ENCODE data around the gene FOXL2.

The FOXL2 gene

DNA sequence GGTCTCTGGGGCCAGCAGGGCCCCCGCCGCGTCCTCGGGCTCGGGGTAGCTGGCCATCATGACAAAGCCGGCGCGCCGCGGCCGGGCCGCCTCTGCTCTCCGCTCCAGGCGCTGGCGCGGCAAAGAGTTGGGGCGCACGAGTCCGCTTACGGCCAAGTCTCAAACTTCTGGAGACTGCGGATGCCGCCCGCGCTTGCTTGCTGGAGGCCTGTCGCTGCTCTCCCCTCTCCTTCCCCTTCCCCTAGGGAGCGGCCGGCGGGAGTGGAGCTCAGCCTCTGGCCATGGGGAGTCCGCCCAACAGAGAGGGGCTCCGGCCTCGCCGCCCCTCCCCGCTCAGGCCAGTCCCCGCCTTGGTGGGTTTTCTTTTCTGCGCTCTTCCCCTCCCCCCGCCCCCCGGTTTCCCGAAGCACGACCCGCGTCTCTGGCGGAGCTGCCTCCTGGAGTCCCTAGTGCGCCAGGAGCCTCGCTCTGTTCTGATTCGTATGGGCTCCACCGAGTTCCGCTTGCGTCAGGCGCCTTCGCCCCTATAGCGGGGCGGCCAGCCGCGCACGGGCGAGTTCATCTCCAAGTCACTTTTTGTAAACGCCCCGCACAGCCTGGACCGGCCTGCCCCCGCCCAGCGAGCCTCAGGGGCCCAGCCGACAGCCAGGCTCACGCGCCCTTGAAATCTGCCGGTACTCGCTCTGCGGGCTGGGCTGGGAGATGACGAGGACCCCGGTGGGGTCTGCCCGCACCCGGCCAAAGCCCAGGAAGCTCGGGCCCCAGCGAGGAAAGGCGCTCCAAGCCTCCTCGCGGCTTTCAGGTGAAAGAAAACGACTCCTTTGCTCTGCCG lies at the start of gene FOXL2, which contains the start of gene FOXL2NB:
FOXL2 (minus strand) TSS at position 475 of the 832 bp plus-strand sequence; CDS start at position 60, 415 bp downstream.
FOXL2NB (plus strand) TSS at position 555 of the 832 bp plus-strand sequence; CDS start at position 703, 148 bp downstream.
- DNase-seq = peak in 1 of 2 donors; percentile 48

DNA sequence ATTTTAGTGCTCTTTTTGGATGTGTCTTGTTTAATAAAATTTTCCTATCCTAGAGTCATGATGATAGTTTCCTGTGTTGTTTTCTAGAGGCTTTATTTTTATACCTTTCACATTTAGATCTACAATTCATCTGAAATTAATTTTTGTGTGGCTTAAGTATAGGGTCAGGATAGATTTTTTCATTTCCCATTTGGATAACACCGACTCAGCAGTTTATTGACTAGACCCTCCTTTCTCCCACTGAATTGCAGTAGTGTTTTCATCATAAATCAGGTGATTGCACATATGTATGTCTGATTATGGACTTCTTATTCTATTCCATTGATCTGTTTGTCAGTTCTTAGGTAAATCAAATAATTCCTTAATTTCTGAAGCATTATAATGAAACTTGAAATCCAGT lies 48.8 kb upstream of the FOXL2 start:
- no peak for DNase-seq

DNA sequence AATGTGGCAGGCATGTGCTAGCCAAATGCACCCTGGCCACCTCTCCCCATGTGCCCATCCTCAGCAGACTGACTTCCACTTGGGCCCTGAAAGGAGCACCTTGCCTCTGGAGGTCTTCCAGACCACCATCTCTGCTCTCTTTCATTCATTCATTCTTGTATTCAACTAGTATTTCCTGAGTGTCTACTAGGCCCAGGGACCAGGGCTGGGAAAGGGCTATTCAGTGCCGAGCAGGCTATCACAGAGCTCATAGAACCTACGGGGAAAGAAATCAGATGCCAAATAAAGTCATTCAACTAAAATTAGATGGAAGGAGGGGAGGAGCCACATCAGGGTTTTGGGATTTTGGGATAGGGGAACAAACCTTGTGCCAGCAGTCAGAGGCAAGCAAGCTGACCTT lies 40.2 kb upstream of the FOXL2 start:
- no peak for DNase-seq

DNA sequence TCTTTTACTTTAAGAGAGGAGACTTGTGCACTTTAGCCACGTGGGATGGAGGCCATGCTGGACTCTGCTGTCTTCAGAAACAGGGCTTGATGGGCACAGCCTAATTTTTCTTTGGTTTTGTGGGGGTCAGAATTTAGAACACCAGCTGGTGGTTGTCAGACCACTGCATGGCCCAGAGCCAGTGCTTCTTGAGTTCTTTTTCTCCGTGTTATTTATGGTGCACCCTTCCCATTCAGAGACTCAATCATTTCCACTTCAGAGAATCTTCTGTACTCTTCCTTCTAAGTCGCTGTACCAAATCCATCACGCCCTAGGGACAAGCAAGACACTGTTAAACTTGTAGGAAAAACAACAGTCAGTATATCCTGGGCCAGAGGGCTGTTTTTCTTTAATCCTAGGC lies 39.0 kb upstream of the FOXL2 start:
- no peak for DNase-seq

DNA sequence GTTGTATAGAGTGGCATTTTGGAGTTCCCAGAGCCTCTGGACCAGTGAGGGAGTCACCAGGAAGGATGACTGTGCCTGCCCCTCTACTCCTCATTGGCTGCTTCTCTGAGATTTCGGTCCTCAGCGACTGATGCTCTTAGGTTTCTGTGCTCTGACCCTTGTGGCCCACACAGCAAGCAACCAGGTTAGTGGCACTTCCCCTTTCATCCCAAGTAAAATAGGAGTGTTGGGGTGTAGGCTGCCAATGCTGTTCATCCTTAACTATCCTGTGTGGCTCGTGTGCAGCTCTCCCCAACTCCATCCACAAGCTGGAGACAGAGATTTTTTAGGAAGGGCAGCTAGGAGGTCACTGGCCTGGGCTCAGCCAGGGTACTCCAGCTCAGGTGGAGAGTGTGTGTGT lies 37.9 kb upstream of the FOXL2 start:
- no peak for DNase-seq

DNA sequence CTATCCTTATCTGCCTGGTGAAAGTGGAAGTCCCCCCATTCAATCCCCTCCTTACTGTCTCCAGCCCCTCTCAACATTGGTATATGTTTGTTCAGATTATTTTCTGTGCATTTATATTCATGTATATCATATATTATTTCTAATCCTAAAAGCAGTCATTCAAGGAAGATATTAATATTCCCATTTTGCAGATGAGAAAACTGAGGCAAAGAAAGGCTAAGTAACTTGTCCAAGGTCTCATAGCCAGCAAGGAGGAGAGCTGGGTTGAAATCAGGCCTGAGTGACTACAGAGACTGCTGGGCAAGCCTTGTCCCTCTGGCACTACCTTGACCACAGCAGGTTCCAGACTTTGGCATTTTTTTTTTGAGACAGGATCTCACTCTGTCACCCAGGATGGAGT lies 29.1 kb upstream of the FOXL2 start:
- DNase-seq = no peak

DNA sequence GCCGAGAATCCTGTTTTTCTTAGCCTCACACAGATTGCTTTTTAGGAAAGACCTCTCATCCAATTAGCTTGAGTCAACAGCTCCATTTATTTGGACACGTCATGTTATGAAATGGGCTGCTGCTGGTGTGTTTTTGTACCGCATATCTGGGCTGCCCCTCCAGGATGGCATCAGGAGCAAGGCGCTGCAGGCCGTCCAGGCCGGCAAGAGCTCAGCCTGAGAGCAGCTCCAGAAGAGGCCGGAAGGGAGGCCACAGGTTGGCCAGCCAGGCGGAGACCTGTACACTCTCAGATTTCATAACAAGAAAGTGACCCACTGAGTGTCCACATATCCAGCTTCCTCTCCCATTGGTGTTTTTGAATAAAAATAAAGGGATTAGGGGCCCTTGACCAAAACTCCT lies 28.4 kb upstream of the FOXL2 start:
- no peak for DNase-seq

DNA sequence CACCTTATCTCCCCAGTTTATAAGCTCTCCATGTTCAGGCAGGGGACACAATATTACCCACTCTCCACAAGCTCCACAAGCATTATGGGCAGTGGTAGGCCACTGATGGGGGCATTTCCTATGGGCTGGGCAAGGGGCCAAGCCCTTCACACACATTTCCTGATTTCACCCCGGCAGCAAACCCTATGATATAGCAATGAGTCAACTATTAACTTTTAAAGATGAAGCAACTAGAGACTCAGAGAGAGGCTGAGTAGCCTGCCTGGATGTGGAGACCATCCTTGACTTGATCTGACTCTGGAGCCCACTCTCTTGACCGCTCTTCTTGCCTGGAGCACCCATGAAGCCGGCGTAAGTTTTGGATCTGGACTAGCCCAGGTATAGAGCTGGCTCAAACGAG lies 27.5 kb upstream of the FOXL2 start:
- no peak for DNase-seq

DNA sequence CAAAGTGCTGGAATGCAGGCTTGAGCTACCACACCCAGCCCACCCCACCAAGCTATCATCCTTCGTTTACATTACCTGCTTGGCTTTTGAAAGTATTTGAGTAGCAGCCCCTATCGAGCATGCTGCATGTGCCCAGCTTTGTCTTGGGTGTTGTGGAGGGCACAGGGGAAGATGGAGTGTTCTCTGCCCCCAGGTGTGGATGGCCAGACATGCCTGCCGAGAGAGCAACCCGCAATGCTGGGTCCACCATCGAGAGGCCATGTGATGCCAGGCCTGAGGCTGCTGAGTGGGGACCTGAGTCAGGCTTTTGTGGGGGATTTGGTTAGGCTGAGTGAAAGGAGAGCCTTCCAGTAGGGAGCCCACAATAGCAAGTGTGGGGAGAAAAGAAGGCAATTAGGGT lies 26.0 kb upstream of the FOXL2 start:
- no peak for DNase-seq

DNA sequence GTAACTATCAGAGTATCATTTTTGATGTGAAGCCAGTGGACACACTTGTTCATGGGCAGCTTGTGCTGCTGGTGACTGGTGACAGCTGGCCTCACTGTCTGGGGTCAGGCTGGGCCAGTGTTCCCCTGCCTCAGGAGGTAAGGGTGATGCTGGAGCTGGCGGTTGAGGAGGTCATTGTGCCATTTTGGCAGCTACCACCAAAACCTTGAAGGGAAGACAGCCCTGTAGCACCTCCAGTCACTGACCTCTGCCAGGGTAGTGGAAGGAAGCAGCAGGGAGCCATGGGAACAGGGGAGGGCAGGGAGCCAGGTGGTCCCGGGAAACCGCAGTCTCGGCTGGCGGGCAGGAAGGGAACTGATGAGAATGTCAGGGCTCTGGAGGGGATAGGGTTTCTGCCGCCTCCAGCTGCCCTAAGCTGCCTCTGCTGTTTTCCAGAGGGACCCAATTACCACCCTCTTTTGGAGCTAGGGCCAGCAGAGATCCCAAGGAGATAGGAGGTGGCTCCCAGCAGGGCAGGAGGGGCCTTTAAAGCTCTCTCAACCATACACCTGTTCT lies 24.9 kb upstream of the FOXL2 start:
- DNase-seq = no peak

DNA sequence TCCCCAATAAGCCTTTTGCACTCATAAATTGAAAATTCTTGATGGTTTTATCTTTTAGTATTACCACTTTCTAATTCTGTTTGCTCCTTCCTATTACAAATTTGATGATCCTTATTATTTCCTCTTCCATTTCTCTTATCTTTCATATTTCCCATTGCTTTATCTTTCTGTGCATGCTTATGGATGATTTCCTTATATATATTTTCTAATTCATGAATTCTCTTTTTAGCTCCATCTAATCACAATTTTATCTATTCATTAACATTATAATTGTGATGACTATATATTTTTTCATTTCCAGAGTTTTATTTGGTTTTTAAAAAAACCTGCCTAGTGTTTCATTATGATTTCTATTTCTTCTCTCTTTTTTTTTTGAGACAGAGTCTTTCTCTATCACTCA lies 18.0 kb upstream of the FOXL2 start:
- DNase-seq = no peak

DNA sequence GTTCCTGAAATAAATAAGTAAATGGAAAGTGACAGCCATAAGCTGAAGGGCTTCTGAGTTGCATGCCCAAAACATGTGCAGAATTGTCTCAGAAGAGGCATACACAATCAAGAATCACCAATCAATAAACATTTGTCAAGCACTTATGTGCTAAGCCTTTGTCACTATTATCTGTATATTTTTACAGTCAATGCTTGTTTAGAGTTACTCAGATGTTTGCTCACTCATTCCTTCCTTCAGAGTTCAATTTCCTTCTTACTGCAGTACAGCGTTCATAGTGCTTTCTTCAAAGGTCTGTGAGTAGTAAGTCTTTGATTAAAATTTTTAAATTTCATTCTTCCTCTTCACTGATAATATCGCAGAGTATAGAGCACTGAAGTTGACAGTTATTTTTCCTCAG lies 17.3 kb upstream of the FOXL2 start:
- no peak for DNase-seq

DNA sequence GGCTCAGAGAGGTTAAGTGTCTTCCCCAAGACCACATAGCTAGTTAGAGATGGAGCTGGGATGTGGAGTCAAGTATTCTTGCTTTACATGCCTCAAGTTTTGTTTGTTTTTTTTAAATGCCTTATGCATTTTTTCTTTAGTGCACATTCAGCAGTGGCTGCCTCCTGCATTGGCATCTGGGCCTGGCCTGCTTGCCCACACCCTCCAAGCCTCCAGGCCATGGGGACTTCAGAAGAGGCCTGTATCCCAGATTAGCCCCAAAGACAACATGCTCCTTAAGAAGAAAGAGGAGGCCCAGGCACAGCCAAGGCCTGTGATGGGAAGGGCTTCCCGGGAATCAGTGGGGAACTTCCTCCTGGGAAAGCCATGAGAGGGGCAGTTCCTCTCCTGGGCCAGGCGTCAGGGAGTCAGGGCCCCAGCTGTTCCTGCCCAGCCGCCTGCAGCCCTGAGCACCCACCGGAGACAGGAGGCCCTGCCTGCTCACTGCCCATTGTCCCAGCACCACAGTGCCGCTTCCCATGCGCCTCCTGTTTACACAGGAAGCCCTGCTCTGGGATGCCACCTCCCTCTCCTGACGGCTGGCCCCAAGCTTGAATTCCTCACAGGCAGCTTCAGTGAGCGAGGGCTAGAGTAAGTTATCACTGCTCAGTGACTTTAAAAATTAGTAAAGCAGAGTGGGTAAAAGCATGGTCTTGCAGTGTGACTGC lies 16.1 kb upstream of the FOXL2 start:
- DNase-seq = no peak

DNA sequence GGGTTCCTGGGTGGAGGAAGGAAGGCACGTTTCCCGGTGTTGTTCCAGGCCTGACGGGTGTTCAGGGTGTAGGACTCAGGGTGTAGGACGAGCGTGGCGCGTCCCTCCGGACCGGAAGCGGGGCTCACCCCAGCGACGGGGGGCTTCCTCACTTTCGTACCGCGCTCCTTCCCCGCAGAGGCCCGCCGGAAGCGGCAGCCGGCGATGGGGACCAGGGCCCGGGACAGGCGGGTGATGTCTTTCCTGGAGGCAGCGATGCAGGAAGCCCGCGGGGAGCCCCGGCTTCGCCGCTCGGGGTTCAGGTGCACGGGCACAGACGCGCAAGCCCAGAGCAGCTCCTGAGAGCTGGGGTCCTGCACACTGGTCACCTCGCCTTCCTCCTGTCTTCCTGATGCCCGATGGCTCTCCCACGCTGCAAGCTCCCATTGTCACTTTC lies 13.5 kb upstream of the FOXL2 start:
- no peak for DNase-seq

DNA sequence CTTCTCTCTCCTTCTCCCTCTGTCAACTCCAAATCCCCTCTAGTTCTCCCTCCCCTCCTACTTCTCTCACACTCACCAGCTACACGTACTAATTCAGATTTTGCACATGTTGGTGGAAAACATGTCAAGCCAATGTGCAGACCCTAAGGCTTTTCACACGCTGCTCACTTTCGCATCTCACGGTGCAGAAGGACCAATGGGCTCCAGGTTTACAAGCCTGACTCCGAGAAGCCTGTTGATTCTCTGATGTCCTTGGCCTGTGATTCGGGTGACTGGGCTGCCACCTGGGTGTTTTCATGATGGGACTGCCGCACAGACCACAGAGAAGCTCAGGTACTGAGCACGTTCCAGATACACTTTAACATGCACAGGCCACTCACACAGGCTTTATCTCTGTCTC lies 3.8 kb upstream of the FOXL2 start:
- DNase-seq = no peak

DNA sequence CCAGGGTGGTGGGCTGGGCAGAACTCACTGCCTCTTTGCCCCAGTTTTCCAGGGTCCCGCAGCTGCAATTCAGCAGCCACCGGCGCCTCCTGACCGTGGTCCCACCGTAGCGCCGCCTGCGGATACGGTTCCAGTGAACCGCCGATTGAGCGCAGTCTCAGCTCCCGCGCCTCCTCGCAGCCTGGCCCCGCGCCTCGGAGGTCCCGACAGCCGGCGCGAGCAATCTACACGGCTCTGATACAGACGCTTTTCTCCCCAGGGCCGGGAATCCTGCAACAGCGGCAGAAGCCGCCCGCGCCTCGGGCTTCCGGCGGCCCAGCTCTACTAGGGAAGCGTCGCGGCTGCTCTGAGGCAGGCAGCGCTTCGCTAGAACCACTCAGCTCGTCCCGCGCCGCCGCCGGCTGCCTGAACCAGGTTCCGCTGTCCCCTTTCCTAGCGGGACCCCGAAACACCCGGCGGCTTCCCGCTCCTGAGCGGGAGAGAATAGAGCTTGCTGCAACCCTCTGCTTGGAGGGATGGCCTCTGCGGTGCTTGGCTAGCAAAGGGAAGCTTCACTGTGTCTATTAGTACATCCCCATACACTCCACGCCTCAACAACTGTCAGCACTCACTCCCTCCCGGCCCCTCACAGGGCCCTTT lies 3.2 kb upstream of the FOXL2 start:
- DNase-seq = no peak

DNA sequence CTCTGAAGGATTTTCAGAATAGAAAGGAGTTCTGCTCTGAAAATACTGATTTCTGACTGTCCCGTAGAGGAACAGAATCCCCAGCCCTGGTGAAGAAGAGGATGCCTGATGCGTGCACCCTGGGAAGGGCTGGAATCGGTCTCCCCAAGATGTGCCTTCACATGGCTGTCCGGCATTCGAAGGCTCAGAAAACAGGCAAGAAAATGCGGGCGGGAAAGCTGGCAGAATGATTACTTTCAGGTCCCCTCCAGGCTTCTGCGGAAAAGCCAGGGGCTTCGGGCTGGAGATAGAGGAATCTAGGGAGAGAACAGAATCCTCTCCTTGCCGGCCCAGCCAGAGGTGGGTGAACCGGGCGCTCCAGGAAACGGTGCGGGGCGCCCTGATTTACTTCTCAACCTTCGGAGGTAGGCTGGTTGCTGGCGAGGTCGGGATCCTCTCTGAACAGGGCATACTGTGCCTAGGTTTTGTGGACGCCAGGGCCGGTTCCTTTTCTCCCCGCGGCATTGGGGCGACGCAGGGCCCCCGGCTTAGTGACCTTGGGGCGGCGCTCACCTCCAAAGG lies 2.6 kb upstream of the FOXL2 start:
- DNase-seq = no peak

DNA sequence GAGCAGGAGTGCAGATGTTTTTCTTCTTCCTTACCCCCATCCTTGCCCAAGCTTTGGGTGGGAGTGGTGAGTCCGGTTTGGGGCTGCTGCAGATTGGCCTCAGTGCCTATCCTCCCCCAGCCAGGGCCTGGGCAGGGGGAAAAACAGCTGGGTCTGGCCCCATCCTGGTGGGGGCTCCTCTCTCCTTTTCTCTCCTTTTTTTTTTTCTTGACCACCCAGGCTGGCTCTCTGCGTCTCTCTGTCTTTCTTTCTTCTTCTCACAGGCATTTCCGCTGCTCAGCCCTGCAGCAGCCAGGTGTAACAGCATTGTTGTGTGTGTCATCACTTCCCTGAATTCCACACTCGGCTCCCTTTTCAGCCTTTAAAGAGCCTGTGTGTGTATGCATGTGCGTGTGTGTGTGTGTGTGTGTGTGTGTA lies 2.1 kb upstream of the FOXL2 start:
- DNase-seq = no peak

DNA sequence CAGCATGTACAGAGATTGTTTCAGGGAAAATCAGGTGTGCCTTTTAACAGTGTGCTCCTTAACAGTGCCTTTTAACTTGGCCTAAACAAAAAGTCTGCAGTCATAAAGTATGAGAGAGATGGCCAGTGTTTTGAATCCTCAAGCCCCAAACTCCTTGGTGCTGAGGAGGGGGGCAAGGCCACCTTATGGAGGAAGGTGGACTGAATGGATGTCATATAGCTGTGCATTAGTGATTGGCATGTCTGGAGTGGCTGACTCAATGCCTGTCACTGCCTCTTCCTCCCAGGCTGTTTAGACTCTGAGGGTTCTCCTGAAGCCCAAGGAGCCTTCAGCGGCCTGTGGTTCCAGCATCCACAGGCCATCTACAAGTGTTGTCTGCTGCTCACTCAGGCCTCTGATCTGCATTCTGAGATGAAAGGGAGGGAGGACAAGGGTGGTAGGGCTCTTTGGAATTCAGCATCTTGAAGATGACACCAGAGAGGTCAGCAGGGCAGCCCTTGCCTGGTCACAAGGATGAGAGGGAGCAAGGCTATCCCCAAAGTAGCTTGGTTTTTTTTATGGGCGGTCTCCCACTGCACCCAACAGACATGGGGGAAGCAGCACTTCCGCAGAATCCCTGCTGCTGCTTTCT lies 1.5 kb upstream of the FOXL2 start:
- DNase-seq = no peak

DNA sequence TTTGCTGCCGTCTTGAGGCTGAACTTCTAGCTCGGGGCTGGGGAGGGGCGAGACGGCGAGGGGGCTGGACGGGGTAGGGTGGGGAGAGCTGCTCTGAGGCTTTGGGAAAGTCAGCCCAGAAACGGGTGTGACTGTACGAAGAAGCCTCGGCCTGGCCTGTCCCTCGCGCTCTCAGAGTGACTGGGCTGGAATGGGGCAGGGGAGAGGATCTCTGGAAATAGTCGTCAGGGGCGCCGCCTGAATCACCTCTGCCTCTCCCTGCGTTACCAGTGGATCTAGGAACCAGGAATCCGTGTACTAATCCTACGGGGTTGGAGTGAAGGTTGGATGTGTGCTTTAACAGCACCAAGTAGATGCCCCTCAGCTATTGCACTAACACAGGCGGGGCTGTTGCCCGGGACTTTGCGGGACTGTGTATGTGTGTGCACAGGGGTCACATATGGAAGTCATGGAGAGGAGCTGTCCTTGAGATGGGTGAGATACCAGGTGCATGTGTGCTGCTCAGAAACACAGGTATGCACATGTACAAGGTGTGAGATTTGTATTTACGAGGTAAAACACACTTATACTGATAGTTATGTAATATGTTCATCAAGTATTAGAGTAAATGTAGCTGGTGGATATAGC lies 671 bp upstream of the FOXL2 start:
- DNase-seq = no peak

DNA sequence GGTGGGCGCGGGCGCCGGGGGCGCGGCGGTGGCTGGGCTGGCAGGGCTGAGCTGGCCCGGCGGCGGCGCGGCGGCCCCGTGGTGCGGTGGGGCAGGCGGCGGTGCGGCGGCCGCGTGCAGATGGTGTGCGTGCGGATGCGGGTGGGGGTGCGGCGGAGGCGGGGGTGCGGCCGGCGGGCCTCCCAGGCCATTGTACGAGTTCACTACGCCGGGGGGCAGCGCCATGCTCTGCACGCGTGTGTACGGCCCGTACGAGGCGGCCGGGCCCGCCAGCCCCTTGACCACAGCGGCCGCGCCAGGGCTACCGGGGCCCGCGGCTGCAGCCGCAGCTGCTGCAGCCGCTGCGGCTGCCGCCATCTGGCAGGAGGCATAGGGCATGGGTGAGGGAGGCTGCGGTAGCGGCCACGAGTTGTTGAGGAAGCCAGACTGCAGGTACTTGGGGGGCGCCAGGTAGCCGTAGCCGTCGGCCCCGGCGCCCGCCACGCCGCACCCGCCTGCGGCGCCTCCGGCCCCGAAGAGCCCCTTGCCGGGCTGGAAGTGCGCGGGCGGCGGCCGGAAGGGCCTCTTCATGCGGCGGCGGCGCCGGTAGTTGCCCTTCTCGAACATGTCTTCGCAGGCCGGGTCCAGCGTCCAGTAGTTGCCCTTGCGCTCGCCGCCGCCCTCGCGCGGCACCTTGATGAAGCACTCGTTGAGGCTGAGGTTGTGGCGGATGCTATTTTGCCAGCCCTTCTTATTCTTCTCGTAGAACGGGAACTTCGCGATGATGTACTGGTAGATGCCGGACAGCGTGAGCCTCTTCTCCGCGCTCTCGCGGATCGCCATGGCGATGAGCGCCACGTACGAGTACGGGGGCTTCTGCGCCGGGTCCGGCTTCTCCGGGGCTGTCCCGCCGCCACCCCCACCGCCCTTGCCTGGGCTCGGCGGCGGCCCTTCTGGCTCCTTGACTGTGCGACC lies 951 bp downstream of the FOXL2 start:
- DNase-seq = peak in 1 of 2 donors; percentile 48

Data from bone marrow (tissue), 2 donors.